ENCODE data around the gene NDST4.

NDST4 gene

GRCh38 chr4:115054836-115055235 is 58.6 kb downstream of the NDST4 start:
- TF ChIP-seq, protein P1, sequence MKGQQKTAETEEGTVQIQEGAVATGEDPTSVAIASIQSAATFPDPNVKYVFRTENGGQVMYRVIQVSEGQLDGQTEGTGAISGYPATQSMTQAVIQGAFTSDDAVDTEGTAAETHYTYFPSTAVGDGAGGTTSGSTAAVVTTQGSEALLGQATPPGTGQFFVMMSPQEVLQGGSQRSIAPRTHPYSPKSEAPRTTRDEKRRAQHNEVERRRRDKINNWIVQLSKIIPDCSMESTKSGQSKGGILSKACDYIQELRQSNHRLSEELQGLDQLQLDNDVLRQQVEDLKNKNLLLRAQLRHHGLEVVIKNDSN (IDR thresholded peaks at IDR 0.05), result no peak
- no peak for TF ChIP-seq CREB1 (IDR thresholded peaks at IDR 0.05; ENCODE audit: low read depth)
- TF ChIP-seq NFIC (IDR thresholded peaks at IDR 0.05), result no peak
- peak; percentile 56 for TF ChIP-seq RAD21 (IDR thresholded peaks at IDR 0.05; ENCODE audit: low read depth)
- no peak for TF ChIP-seq TCF12 (IDR thresholded peaks at IDR 0.05; ENCODE audit: low read depth)
- TF ChIP-seq TEAD4 (IDR thresholded peaks at IDR 0.05), result no peak

DNA sequence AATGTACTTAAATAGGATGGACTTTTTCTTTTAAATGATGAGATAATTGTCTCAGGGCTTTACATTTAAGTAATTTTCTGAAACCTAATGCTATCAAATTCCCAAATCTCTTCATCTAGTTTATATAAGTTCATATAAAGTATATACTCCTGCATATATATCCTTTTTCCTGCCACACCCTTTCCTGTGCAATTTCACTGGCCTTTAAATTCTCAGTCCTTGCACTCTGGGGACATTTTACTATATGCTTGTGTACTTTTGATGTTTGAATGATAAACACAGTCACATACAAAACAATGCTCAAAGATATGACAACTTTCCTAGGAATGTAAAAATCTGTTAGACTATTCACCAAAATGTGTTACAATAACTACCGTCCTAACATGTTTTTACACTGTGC is 60.1 kb downstream of the NDST4 start:
- TF ChIP-seq TCF12 (IDR thresholded peaks at IDR 0.05; ENCODE audit: low read depth) (no peak), CEBPB (IDR thresholded peaks at IDR 0.05) (no peak), TAF1 (IDR thresholded peaks at IDR 0.05; ENCODE audit: low read depth) (no peak), EGR1 (IDR thresholded peaks at IDR 0.05) (no peak), TEAD4 (IDR thresholded peaks at IDR 0.05) (no peak), NFIC (IDR thresholded peaks at IDR 0.05) (no peak), EP300 (IDR thresholded peaks at IDR 0.05; ENCODE audit: borderline replicate concordance) (no peak)

DNA sequence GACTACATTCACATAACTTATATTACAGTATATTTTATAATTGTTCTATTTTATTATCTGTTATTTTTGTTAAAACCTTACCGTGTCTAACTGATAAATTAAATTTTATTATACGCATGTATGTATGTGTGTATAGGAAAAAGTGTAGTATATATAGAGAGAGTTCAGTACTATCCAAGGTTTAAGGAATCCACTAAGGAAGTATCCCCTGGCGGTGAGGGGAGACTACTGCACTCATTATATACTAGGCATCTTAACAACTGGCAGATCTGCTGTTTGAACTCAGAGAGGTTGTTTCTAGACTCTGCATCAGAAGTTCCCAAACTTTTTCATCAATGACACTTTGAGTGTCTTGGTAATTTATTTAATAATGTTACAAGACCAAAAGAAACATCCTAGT is 70.9 kb downstream of the NDST4 start:
- no peak for TF ChIP-seq EP300 (IDR thresholded peaks at IDR 0.05; ENCODE audit: borderline replicate concordance)
- no peak for TF ChIP-seq TAF1 (IDR thresholded peaks at IDR 0.05; ENCODE audit: low read depth)
- TF ChIP-seq TCF12 (IDR thresholded peaks at IDR 0.05; ENCODE audit: low read depth), result no peak

- TF ChIP-seq CEBPB (IDR thresholded peaks at IDR 0.05) (no peak), TCF12 (IDR thresholded peaks at IDR 0.05; ENCODE audit: low read depth) (no peak), ZBTB7A (IDR thresholded peaks at IDR 0.05; ENCODE audit: low read depth) (no peak), TAF1 (IDR thresholded peaks at IDR 0.05; ENCODE audit: low read depth) (no peak), NFIC (IDR thresholded peaks at IDR 0.05) (no peak), EP300 (IDR thresholded peaks at IDR 0.05; ENCODE audit: borderline replicate concordance) (no peak), FOXM1 (IDR thresholded peaks at IDR 0.05; ENCODE audit: borderline replicate concordance, low read depth) (no peak), CREB1 (IDR thresholded peaks at IDR 0.05; ENCODE audit: low read depth) (no peak)
- TF ChIP-seq, protein P2, sequence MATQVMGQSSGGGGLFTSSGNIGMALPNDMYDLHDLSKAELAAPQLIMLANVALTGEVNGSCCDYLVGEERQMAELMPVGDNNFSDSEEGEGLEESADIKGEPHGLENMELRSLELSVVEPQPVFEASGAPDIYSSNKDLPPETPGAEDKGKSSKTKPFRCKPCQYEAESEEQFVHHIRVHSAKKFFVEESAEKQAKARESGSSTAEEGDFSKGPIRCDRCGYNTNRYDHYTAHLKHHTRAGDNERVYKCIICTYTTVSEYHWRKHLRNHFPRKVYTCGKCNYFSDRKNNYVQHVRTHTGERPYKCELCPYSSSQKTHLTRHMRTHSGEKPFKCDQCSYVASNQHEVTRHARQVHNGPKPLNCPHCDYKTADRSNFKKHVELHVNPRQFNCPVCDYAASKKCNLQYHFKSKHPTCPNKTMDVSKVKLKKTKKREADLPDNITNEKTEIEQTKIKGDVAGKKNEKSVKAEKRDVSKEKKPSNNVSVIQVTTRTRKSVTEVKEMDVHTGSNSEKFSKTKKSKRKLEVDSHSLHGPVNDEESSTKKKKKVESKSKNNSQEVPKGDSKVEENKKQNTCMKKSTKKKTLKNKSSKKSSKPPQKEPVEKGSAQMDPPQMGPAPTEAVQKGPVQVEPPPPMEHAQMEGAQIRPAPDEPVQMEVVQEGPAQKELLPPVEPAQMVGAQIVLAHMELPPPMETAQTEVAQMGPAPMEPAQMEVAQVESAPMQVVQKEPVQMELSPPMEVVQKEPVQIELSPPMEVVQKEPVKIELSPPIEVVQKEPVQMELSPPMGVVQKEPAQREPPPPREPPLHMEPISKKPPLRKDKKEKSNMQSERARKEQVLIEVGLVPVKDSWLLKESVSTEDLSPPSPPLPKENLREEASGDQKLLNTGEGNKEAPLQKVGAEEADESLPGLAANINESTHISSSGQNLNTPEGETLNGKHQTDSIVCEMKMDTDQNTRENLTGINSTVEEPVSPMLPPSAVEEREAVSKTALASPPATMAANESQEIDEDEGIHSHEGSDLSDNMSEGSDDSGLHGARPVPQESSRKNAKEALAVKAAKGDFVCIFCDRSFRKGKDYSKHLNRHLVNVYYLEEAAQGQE (IDR thresholded peaks at IDR 0.05; ENCODE audit: low read depth), result no peak
Measured at GRCh38 chr4:115030281-115030680, 83.1 kb downstream of the NDST4 start.

GRCh38 chr4:115028682-115029410 is 84.6 kb downstream of the NDST4 start:
- TF ChIP-seq NFIC (IDR thresholded peaks at IDR 0.05), result no peak
- no peak for TF ChIP-seq EGR1 (IDR thresholded peaks at IDR 0.05)
- TF ChIP-seq, protein P1 (IDR thresholded peaks at IDR 0.05), result no peak
- no peak for TF ChIP-seq CREB1 (IDR thresholded peaks at IDR 0.05; ENCODE audit: low read depth)
- no peak for TF ChIP-seq ZBTB7A (IDR thresholded peaks at IDR 0.05; ENCODE audit: low read depth)
- no peak for TF ChIP-seq RAD21 (IDR thresholded peaks at IDR 0.05; ENCODE audit: low read depth)
- TF ChIP-seq TAF1 (IDR thresholded peaks at IDR 0.05; ENCODE audit: low read depth), result no peak
- TF ChIP-seq CEBPB (IDR thresholded peaks at IDR 0.05), result no peak
- TF ChIP-seq YY1 (IDR thresholded peaks at IDR 0.05; ENCODE audit: low read depth), result no peak
- TF ChIP-seq EP300 (IDR thresholded peaks at IDR 0.05; ENCODE audit: borderline replicate concordance), result no peak
- no peak for TF ChIP-seq MAX (IDR thresholded peaks at IDR 0.05)
- TF ChIP-seq, protein P2 (IDR thresholded peaks at IDR 0.05; ENCODE audit: low read depth), result no peak
- TF ChIP-seq FOXM1 (IDR thresholded peaks at IDR 0.05; ENCODE audit: borderline replicate concordance, low read depth), result no peak
- TF ChIP-seq TEAD4 (IDR thresholded peaks at IDR 0.05), result no peak

- TF ChIP-seq CEBPB (IDR thresholded peaks at IDR 0.05) (no peak), EGR1 (IDR thresholded peaks at IDR 0.05) (no peak), TEAD4 (IDR thresholded peaks at IDR 0.05) (no peak), TAF1 (IDR thresholded peaks at IDR 0.05; ENCODE audit: low read depth) (no peak), MAX (IDR thresholded peaks at IDR 0.05) (no peak), EP300 (IDR thresholded peaks at IDR 0.05; ENCODE audit: borderline replicate concordance) (no peak)
- TF ChIP-seq, protein P1 (IDR thresholded peaks at IDR 0.05), result no peak
- TF ChIP-seq, protein P2 (IDR thresholded peaks at IDR 0.05; ENCODE audit: low read depth), result no peak
Measured at GRCh38 chr4:114999880-115000279, 113.5 kb downstream of the NDST4 start.

Data from Ishikawa (cell line).